LNCAP (cell line): ENCODE measurements around the gene MAB21L3.

Experiments
- CTCF ChIP-seq: fragments of 450-650 bp; IDR thresholded peaks from 2 replicates; pipeline ENCODE4 v1.5.1; 2017; ENCODE audit warnings: mild to moderate bottlenecking

MAB21L3 gene

GRCh38 chr1:116178837-116179236, 67.6 kb downstream of the MAB21L3 start:
- TF ChIP-seq CTCF: no peak

GRCh38 chr1:116179419-116179818, 68.2 kb downstream of the MAB21L3 start:
- TF ChIP-seq CTCF: no peak

- TF ChIP-seq CTCF: no peak
Observed at GRCh38 chr1:116179964-116180363, 68.8 kb downstream of the MAB21L3 start.

- TF ChIP-seq CTCF: no peak
Observed at GRCh38 chr1:116182019-116182714, 71.0 kb downstream of the MAB21L3 start.
